Stimulated activated CD8-positive, alpha-beta memory T cell treated with anti-CD3 and anti-CD28 coated beads, Interleukin-12 subunit alpha, Interleukin-12 subunit beta, amount 100 ng/mL, for 4 hours (primary cell): ENCODE data around the gene SERINC5.

ENCODE experiments used
- DNase-seq: peaks from one replicate; pipeline ENCODE4 v3.0.0-alpha.2; 2020; ENCODE audit warnings: low read depth

The SERINC5 gene

DNA sequence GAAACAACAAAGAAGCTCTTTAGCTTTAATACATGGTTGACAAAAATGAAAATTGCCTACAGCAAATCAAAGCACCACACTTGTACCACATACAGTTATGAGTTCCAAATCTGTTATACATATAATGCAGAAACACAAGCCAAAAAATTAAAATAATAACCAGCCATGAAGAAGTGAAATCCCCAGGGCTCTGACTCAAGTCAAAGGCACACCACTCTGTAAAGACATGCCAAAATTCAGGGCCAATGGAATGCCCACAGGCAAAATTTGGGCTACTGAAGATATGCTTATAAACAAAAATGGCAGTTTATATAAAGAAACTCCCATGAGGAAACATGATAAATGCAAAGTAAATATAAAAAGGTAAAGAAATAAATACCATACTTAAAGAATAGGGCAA is 191.7 kb downstream of the SERINC5 start:
- DNase-seq = no peak
